Duodenal mucosa (tissue), 2 donors: ENCODE results near the gene PEF1.
A peak's percentile ranks its signal among the peaks of the same experiment; 100 is the strongest.

Experiments
- H3K27ac ChIP-seq: one replicate; pipeline ENCODE4 v1.7.0; 2013; ENCODE audit warnings: low read depth, low read length
- H3K27me3 ChIP-seq, 2 donors: one replicate each; pipeline ENCODE4 v1.7.0; 2013; ENCODE audit warnings: low read length in 2 of 2, control low read depth in 1 of 2; ENCODE audit not compliant: insufficient read depth in 2 of 2, control insufficient read depth in 1 of 2
- H3K36me3 ChIP-seq, 2 donors: one replicate each; pipeline ENCODE4 v1.7.0; 2013; ENCODE audit warnings: low read length in 2 of 2, control low read depth in 1 of 2; ENCODE audit not compliant: insufficient read depth in 2 of 2, control insufficient read depth in 1 of 2
- H3K4me1 ChIP-seq, 2 donors: one replicate each; pipeline ENCODE4 v1.7.0; 2013; ENCODE audit warnings: low read length in 2 of 2, control low read depth in 1 of 2; ENCODE audit not compliant: insufficient read depth in 2 of 2, control insufficient read depth in 1 of 2
- H3K4me3 ChIP-seq, 2 donors: one replicate each; pipeline ENCODE4 v1.7.0; 2013; ENCODE audit warnings: low read length in 2 of 2, low read depth in 1 of 2
- H3K9ac ChIP-seq, 2 donors: one replicate each; pipeline ENCODE4 v1.7.0; 2013; ENCODE audit warnings: low read length in 2 of 2, low read depth in 1 of 2
- H3K9me3 ChIP-seq, 2 donors: one replicate each; pipeline ENCODE4 v1.7.0; 2013; ENCODE audit warnings: low read length in 2 of 2, control low read depth in 1 of 2; ENCODE audit not compliant: control insufficient read depth in 1 of 2

Gene PEF1

DNA sequence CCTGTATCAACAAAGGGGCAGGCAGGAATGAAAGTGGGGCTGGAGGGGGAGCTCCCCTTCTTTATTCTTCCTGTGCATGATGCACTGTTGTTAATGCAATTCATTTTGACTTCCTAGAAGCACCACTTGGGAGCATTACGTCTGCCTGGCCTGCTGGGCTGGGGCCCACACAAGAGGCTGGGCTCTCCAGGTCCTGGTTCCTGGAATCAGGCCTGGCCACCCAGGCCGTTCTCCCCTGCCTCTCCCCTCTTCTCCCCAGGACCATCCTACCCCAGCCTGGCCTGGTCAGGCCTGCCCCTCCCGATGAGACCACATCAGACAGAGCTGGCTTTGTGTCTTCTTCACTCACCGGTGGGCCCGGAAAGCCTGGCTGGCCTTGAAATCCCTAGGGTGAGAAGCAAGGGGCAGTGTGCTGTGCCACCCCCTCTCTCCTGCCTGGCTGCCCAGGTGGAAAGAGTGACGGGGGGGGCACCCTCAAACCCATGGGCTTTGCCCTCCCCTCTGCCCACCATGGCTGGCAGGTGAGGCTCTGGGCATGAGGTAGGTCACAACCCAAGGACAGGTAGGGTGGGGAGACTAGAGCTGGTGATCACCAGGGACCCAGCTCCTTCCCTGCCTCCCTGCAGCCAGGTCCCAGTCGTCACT lies 20.7 kb upstream of the PEF1 start:
- Histone ChIP-seq H3K27ac (no peak overlapping the region), H3K4me3 (no peak overlapping the region), H3K9ac (peak overlapping the region; percentile 57 to 72), H3K9me3 (no peaks in the 10 kb centered on the region), H3K4me1 (peaks cover 37 to 41% of the 10 kb centered on the region in 2 donors), H3K27me3 (no peaks in the 10 kb centered on the region), H3K36me3 (no peaks in the 10 kb centered on the region)

DNA sequence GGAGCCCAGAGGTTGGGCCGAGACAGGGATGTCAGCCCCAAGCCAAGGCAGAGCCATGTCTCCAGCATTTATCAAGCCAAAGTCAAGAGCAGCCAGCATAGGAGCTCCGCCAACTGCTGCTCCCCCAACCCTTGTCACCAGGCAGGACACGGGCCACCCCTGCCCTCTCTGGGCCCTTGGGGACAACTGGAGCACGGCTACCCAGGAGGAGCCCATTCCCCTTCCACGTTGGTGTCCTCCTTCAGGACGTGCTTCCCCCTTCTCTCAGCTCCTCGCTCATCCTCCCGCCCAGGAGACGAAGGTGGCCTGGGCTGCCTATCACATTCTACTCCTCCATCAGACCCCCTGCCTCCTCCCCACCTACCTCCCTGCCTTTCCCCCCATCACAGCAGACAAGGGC lies 19.9 kb upstream of the PEF1 start:
- Histone ChIP-seq H3K9me3 (no peaks in the 10 kb centered on the region), H3K4me3 (no peak overlapping the region), H3K9ac (no peak overlapping the region), H3K4me1 (peaks cover 29 to 37% of the 10 kb centered on the region in 2 donors), H3K27ac (no peak overlapping the region), H3K27me3 (no peaks in the 10 kb centered on the region), H3K36me3 (no peaks in the 10 kb centered on the region)

DNA sequence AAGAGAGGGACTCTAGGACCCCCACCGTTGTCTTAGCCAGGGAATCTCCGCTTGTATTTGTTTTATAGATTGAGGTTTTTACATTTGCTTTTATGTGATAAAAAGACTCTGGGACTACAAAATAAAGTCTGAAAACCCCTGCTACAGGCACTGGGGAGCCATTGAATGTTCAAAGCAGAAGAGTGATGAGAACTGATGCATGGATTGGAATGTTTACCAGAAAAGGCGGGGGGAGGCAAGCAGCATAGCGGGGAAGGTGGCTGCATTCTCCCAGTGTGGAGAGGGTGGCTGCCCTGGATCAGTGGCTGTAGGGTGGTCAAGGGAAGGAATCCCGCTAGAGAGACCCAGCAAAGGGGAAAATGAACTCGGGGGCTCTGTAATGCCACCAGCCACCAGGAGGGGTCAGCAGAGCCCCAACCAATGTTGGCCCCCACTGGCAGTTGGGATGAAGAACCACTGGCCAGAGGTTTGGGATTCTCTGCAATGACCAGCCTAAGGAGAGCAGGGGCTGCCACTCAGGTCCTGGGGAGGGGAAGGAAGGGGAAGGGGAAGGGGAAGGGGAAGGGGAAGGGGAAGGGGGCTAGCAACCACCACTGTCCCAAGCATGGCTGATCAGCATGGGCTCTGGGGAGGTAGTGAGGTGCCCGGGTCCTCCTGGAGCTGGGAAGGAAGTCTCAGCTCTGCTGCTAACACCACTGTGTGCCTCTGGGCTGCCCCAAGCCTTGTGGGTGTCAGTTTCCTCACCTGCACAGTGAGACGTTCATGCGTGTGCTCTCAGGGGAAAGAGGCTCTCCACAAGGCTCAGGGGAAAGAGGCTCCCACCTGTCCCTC lies 19.2 kb upstream of the PEF1 start:
- H3K4me1 ChIP-seq, result peaks cover 24 to 30% of the 10 kb centered on the region in 2 donors
- H3K27ac ChIP-seq, result no peak overlapping the region
- no peaks in the 10 kb centered on the region for H3K9me3 ChIP-seq
- no peak overlapping the region for H3K9ac ChIP-seq
- H3K27me3 ChIP-seq, result no peaks in the 10 kb centered on the region
- H3K36me3 ChIP-seq, result peaks cover 0 to 3% of the 10 kb centered on the region in 2 donors
- H3K4me3 ChIP-seq, result no peak overlapping the region

DNA sequence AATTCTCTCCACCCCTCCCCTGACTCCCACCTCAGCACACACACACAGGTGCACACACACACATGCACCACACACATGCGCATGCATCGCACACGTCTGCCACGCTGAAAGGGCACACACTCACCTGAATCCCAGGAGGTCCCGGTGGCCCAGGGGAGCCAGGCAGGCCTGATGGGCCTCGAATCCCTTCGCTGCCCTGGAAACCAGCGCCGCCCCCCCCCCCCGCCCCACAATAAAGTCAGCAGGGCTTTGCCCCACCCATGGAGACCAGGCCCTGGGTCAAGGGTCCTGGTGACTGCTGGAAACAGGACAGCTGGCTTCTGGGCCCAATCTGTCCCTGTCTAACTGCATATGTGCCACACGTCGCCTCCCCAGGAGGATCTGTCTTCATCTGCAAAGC lies 17.8 kb upstream of the PEF1 start:
- Histone ChIP-seq H3K9ac (no peak overlapping the region), H3K4me1 (peaks cover 20 to 25% of the 10 kb centered on the region in 2 donors), H3K36me3 (peaks cover 0 to 9% of the 10 kb centered on the region in 2 donors), H3K4me3 (no peak overlapping the region), H3K27me3 (no peaks in the 10 kb centered on the region), H3K27ac (no peak overlapping the region), H3K9me3 (no peaks in the 10 kb centered on the region)

DNA sequence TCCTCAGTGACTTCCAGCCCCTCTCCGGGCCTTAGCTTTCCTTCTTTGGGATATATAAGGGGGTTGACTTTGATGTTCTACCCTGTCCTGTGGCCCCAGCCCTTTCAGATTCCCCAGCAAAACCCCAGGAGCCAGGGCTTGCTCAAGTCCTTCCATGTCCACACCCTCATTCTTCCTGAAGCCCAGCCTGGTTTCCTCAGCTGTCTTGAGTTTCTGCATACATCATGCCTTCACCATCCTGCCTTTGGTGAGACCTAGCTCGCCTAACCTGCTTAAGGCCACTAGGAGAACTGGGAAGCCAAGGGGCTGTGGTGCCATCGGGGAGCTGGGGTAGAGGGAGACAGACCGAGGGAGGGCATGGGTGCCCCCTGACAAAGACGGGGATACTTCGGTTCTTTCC lies 17.2 kb upstream of the PEF1 start:
- Histone ChIP-seq H3K9ac (no peak overlapping the region), H3K27ac (no peak overlapping the region), H3K36me3 (peaks cover 0 to 9% of the 10 kb centered on the region in 2 donors), H3K9me3 (no peaks in the 10 kb centered on the region), H3K4me3 (no peak overlapping the region), H3K4me1 (peaks cover 14 to 19% of the 10 kb centered on the region in 2 donors), H3K27me3 (no peaks in the 10 kb centered on the region)

DNA sequence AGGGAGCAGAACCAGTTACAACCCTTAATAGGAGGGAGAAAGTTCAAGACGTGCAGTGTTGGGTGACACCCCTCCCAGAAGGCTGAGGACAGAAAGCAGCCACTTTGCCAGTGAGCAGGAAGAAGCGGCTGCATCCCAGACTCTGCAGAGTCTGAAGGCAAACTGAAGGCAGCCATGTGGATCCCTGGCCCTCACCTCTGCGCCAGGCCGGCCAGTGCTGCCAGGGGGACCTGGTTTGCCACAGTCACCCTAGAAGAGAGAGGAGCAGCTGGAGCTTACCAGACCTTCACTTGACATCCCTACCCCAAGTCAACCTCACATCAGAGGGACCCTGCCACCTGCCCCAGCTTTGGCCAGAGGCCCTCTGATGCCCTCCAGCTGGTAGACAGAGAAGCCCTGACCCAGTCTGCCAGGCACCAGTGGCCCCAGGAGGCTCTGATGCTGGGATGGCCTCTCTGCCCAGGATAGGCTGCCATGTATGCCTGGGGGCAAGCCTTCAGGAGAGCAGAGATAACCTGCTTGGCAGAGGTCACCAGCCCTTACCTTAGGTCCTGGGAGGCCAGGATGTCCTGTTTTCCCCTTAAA lies 16.3 kb upstream of the PEF1 start:
- no peaks in the 10 kb centered on the region for H3K9me3 ChIP-seq
- H3K9ac ChIP-seq, result no peak overlapping the region
- no peak overlapping the region for H3K27ac ChIP-seq
- no peaks in the 10 kb centered on the region for H3K27me3 ChIP-seq
- H3K4me1 ChIP-seq, result peaks cover 7 to 11% of the 10 kb centered on the region in 2 donors
- H3K36me3 ChIP-seq, result peaks cover 0 to 9% of the 10 kb centered on the region in 2 donors
- H3K4me3 ChIP-seq, result no peak overlapping the region

DNA sequence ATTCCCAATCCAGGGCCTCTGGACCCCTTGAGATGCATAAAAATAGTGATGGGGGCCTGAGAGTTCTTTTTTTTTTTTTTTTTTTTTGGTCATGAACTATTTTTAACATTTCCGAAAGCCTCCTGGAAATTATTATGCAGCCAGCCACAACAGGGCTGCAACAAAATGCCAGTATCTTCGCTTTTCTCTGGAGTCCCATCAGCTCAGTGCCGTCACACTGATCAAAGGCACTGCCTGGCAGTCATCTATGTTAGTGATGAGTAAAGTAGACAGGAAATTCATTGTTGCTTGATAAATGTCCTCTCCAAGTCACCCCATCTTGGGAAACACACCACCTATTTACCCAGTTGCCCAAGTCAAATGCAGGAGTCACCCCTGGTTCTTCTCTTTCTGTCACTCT lies 15.2 kb upstream of the PEF1 start:
- Histone ChIP-seq H3K4me1 (peaks cover 0 to under 1% of the 10 kb centered on the region in 2 donors), H3K9ac (no peak overlapping the region), H3K27me3 (no peaks in the 10 kb centered on the region), H3K9me3 (no peaks in the 10 kb centered on the region), H3K27ac (no peak overlapping the region), H3K36me3 (peaks cover 0 to 9% of the 10 kb centered on the region in 2 donors), H3K4me3 (no peak overlapping the region)

DNA sequence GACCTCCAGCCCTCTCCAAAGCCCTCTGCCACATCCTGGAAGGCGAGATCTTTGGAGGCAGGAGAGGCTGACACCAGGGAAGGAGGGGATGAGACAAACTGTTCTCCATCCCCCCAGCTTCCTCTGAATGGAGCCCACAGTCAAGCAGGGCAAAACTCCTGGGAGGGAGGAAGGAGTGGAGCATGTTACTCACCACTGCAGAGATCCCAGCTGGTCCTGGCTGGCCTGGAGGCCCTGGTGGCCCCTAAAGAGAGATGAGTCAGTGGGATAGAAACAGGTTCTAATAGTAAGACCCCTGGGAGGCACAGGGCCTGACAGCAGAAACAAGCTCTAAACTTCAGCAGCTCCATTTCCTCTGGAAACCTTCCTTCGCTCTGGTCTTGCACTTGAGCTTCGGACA lies 14.0 kb upstream of the PEF1 start:
- Histone ChIP-seq H3K4me3 (no peak overlapping the region), H3K9ac (no peak overlapping the region), H3K27me3 (no peaks in the 10 kb centered on the region), H3K4me1 (no peaks in the 10 kb centered on the region), H3K9me3 (no peaks in the 10 kb centered on the region), H3K36me3 (peaks cover 0 to 9% of the 10 kb centered on the region in 2 donors), H3K27ac (no peak overlapping the region)

DNA sequence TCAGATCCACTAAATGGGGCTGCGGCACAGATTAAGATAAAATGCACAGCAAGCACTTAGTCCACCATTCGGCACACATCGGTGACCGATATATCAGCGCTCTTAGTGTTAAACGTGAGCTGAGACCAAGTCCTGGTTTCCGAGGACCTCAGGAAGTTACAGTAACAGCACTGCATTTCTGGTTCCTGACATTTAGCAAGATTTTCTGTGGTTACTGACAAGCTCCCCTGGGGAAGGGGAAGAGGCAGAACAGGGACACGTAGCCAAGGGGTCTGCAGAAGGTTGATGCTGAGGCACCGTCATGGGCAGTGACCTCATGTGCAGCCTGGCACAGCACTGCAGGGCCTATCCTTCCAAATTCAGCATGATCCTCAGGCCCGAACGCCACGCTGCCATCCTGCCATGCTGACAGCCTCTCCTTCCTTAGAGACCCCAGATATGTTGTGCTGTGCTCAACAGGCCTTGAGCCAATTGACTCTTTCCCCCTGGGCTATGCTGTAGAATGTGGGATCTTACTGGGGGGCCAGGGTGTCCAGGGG lies 13.4 kb upstream of the PEF1 start:
- Histone ChIP-seq H3K4me3 (no peak overlapping the region), H3K9ac (no peak overlapping the region), H3K27me3 (no peaks in the 10 kb centered on the region), H3K27ac (no peak overlapping the region), H3K9me3 (no peaks in the 10 kb centered on the region), H3K36me3 (peaks cover 0 to 9% of the 10 kb centered on the region in 2 donors), H3K4me1 (no peaks in the 10 kb centered on the region)
